ENCODE data around the gene CDCP1.

The CDCP1 gene

GRCh38 chr3:45151100-45151499 lies 4.9 kb upstream of the CDCP1 start:
- Histone ChIP-seq H3K27me3 (ENCODE audit: insufficient read depth, poor library complexity, severe bottlenecking) (peaks cover 19% of the 10 kb centered on the region), H3K4me3 (replicated peaks; ENCODE audit: insufficient read depth, low read length) (no peak overlapping the region), H3K27ac (replicated peaks) (no peak overlapping the region)
- DNase-seq (ENCODE audit: low read depth in 1 of 2, low spot score in 1 of 2) = no peak
- TF ChIP-seq SPI1 (IDR thresholded peaks at IDR 0.05; ENCODE audit: borderline replicate concordance, low read depth) (no peak), REST (IDR thresholded peaks at IDR 0.05; ENCODE audit: insufficient replicate concordance, low read depth) (no peak), CTCF (IDR thresholded peaks at IDR 0.05; ENCODE audit: insufficient read depth, low read length) (no peak), GABPA (IDR thresholded peaks at IDR 0.05; ENCODE audit: low read depth) (no peak), POLR2AphosphoS5 (IDR thresholded peaks at IDR 0.05; ENCODE audit: low read depth) (no peak)

GRCh38 chr3:45148921-45149320 lies 2.7 kb upstream of the CDCP1 start:
- H3K27ac ChIP-seq (replicated peaks) = no peak overlapping the region
- H3K27me3 ChIP-seq (ENCODE audit: insufficient read depth, poor library complexity, severe bottlenecking) = peaks cover 32% of the 10 kb centered on the region
- no peak overlapping the region for H3K4me3 ChIP-seq (replicated peaks; ENCODE audit: insufficient read depth, low read length)
- no peak for TF ChIP-seq CTCF (IDR thresholded peaks at IDR 0.05; ENCODE audit: insufficient read depth, low read length)
- no peak for TF ChIP-seq REST (IDR thresholded peaks at IDR 0.05; ENCODE audit: insufficient replicate concordance, low read depth)
- no peak for TF ChIP-seq GABPA (IDR thresholded peaks at IDR 0.05; ENCODE audit: low read depth)
- TF ChIP-seq POLR2AphosphoS5 (IDR thresholded peaks at IDR 0.05; ENCODE audit: low read depth) = no peak
- TF ChIP-seq SPI1 (IDR thresholded peaks at IDR 0.05; ENCODE audit: borderline replicate concordance, low read depth) = no peak
- DNase-seq (ENCODE audit: low read depth in 1 of 2, low spot score in 1 of 2) = no peak

- no peak for DNase-seq (ENCODE audit: low read depth in 1 of 2, low spot score in 1 of 2)
- H3K27ac ChIP-seq (replicated peaks) = no peak overlapping the region
- H3K27me3 ChIP-seq (ENCODE audit: insufficient read depth, poor library complexity, severe bottlenecking) = peaks cover 29% of the 10 kb centered on the region
- TF ChIP-seq REST (IDR thresholded peaks at IDR 0.05; ENCODE audit: insufficient replicate concordance, low read depth) = no peak
- no peak for TF ChIP-seq SPI1 (IDR thresholded peaks at IDR 0.05; ENCODE audit: borderline replicate concordance, low read depth)
- no peak for TF ChIP-seq POLR2AphosphoS5 (IDR thresholded peaks at IDR 0.05; ENCODE audit: low read depth)
- TF ChIP-seq CTCF (IDR thresholded peaks at IDR 0.05; ENCODE audit: insufficient read depth, low read length) = no peak
- no peak for TF ChIP-seq GABPA (IDR thresholded peaks at IDR 0.05; ENCODE audit: low read depth)
- H3K4me3 ChIP-seq (replicated peaks; ENCODE audit: insufficient read depth, low read length) = no peak overlapping the region
These were observed 955 bp downstream of the CDCP1 start for GRCh38 chr3:45145223-45145622.
